Tongue (tissue), 2 donors: ENCODE measurements around the gene POSTN. TPM values are rescaled to one million over a fixed set of nuclear protein-coding genes. Genes with fewer than 3 reads are reported as not detected.
"Not testable (repeated sequence)": the region's sequence is repeated elsewhere in the genome, so short reads cannot be mapped to it uniquely, and the experiment has no call there.

Experiments used
- DNase-seq: peaks from one replicate; pipeline ENCODE4 v3.0.0-alpha.2; 2015
- total RNA-seq: library from RNA; depleted of rRNA; stranded (reverse); fragments of >200 nt; gene quantifications from one replicate; pipeline ENCODE4 v1.2.3, GENCODE V29; 2014

The POSTN gene
- total RNA-seq, 1 donor from 2014 or later, result 795 TPM

- no peak for DNase-seq
Observed at GRCh38 chr13:37595162-37595561, 3.4 kb downstream of the POSTN start.

GRCh38 chr13:37594550-37594949, 4.0 kb downstream of the POSTN start:
- DNase-seq, result no peak

- DNase-seq, result not testable (repeated sequence)
Observed at GRCh38 chr13:37589381-37589780, 9.2 kb downstream of the POSTN start.

GRCh38 chr13:37587236-37587635, 11.3 kb downstream of the POSTN start:
- DNase-seq, result no peak

GRCh38 chr13:37586164-37586563, 12.4 kb downstream of the POSTN start:
- DNase-seq, result no peak

GRCh38 chr13:37585541-37585940, 13.0 kb downstream of the POSTN start:
- no peak for DNase-seq

GRCh38 chr13:37576601-37577000, 22.0 kb downstream of the POSTN start:
- no peak for DNase-seq

GRCh38 chr13:37565425-37565824, 33.1 kb downstream of the POSTN start:
- DNase-seq, result no peak

- no peak for DNase-seq
Observed at GRCh38 chr13:37561031-37561430, 37.5 kb downstream of the POSTN start.

- no peak for DNase-seq
Observed at GRCh38 chr13:37560526-37560925, 38.0 kb downstream of the POSTN start.

GRCh38 chr13:37558766-37559165, 39.8 kb downstream of the POSTN start:
- not testable (repeated sequence) for DNase-seq

- DNase-seq, result no peak
Observed at GRCh38 chr13:37546087-37546486, 52.5 kb downstream of the POSTN start.

GRCh38 chr13:37544995-37545394, 53.6 kb downstream of the POSTN start:
- no peak for DNase-seq

- DNase-seq, result no peak
Observed at GRCh38 chr13:37539976-37540605, 58.5 kb downstream of the POSTN start.

GRCh38 chr13:37539170-37539569, 59.4 kb downstream of the POSTN start:
- DNase-seq, result no peak

GRCh38 chr13:37535501-37535900, 63.1 kb downstream of the POSTN start:
- DNase-seq, result no peak

- no peak for DNase-seq
Observed at GRCh38 chr13:37534676-37535075, 63.9 kb downstream of the POSTN start.

GRCh38 chr13:37534181-37534580, 64.4 kb downstream of the POSTN start:
- DNase-seq, result no peak

GRCh38 chr13:37531049-37531448, 67.5 kb downstream of the POSTN start:
- DNase-seq, result no peak

- DNase-seq, result no peak
Observed at GRCh38 chr13:37529751-37530385, 68.7 kb downstream of the POSTN start.

- DNase-seq, result peak; percentile 73
Observed at GRCh38 chr13:37526710-37527473, 71.7 kb downstream of the POSTN start.

- DNase-seq, result no peak
Observed at GRCh38 chr13:37515226-37515625, 83.3 kb downstream of the POSTN start.
